Cardiac muscle cell (in vitro differentiated cells and primary cell): ENCODE results near the gene SEMA3D. TPM values are rescaled to one million over a fixed set of nuclear protein-coding genes. Genes with fewer than 3 reads are reported as not detected.

Experiments
- DNase-seq, 2 donors: peaks; one replicate each; pipeline versions ENCODE4 v3.0.0 to v3.0.0-alpha.2; 2010 to 2017; ENCODE audit warnings: low read depth in 1 of 2, low spot score in 1 of 2
- H3K27ac ChIP-seq: fragments of 200-600 bp; sonication (generic); 2 replicates; pipeline ENCODE4 v1.5.1; 2016
- H3K27me3 ChIP-seq: fragments of 200-600 bp; sonication (generic); 2 replicates; pipeline ENCODE4 v1.6.0; 2016; ENCODE audit warnings: control low read depth
- H3K36me3 ChIP-seq: fragments of 200-600 bp; sonication (generic); 2 replicates; pipeline ENCODE4 v1.5.1; 2016; ENCODE audit warnings: control low read depth
- H3K4me1 ChIP-seq: fragments of 200-600 bp; sonication (generic); 2 replicates; pipeline ENCODE4 v1.8.1; 2017; ENCODE audit warnings: low read depth, mild to moderate bottlenecking, mixed run types
- H3K4me3 ChIP-seq: fragments of 200-600 bp; sonication (generic); 2 replicates; pipeline ENCODE4 v1.5.1; 2016; ENCODE audit warnings: mild to moderate bottlenecking
- H3K9me3 ChIP-seq: fragments of 200-600 bp; sonication (generic); 2 replicates; pipeline ENCODE4 v1.5.1; 2017; ENCODE audit warnings: low read depth, mild to moderate bottlenecking, control low read depth
- CTCF ChIP-seq: IDR thresholded peaks from 2 replicates; pipeline ENCODE4 v1.5.1; 2012; ENCODE audit warnings: low read depth, mild to moderate bottlenecking, low read length
- polyA plus RNA-seq: library from polyadenylated mRNA; unstranded; fragments of >200 nt; fragmentation: Nextera tagmentation; extraction: Ambion mirVana; gene quantifications from 2 replicates; pipeline ENCODE4 v1.2.1, GENCODE V29; 2016
- total RNA-seq: library from RNA; depleted of rRNA; stranded (reverse); fragments of >200 nt; gene quantifications from 2 replicates; pipeline ENCODE4 v1.2.3, GENCODE V29; 2016

SEMA3D gene
- total and polyA plus RNA-seq, 2 experiments from 2014 or later: 2.1 to 3.7 TPM

GRCh38 chr7:85103962-85104361 is 82.9 kb downstream of the SEMA3D start:
- H3K27me3 ChIP-seq: no peaks in the 10 kb centered on the region
- no peak overlapping the region for H3K27ac ChIP-seq
- no peaks in the 10 kb centered on the region for H3K36me3 ChIP-seq
- H3K9me3 ChIP-seq: no peaks in the 10 kb centered on the region
- peaks cover 9% of the 10 kb centered on the region for H3K4me1 ChIP-seq
- DNase-seq: no peak
- TF ChIP-seq CTCF: no peak
- H3K4me3 ChIP-seq: no peak overlapping the region

- TF ChIP-seq CTCF: no peak
- Histone ChIP-seq H3K4me1 (peaks cover 9% of the 10 kb centered on the region), H3K27ac (no peak overlapping the region), H3K4me3 (no peak overlapping the region), H3K36me3 (no peaks in the 10 kb centered on the region), H3K9me3 (no peaks in the 10 kb centered on the region), H3K27me3 (no peaks in the 10 kb centered on the region)
- DNase-seq: peak in 1 of 2 donors; percentile 21
Measured at GRCh38 chr7:85103357-85103756, 83.5 kb downstream of the SEMA3D start.

- no peak overlapping the region for H3K4me3 ChIP-seq
- no peaks in the 10 kb centered on the region for H3K36me3 ChIP-seq
- peak in 1 of 2 donors; percentile 54 for DNase-seq
- H3K4me1 ChIP-seq: peaks cover 9% of the 10 kb centered on the region
- H3K9me3 ChIP-seq: no peaks in the 10 kb centered on the region
- H3K27ac ChIP-seq: no peak overlapping the region
- no peak for TF ChIP-seq CTCF
- no peaks in the 10 kb centered on the region for H3K27me3 ChIP-seq
Measured at GRCh38 chr7:85102813-85103350, 84.0 kb downstream of the SEMA3D start.

DNA sequence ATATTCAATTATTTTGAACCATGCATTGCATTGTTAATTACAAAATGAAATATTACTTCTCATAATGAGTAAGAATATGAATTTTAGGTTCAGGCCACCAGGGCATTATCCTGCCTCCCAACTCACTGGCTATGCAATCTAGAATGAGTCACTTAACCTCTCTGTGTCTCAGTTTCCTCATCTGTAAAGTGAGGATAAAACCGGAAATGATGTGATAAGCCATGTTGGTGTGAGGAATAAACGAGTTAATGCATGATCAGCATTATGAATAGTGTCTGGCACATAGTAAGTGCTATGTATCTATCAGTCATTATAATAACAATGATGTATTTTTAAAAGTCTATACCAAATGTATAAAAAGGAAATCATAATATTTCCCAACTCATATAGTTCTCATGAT is 85.5 kb downstream of the SEMA3D start:
- no peaks in the 10 kb centered on the region for H3K9me3 ChIP-seq
- H3K27me3 ChIP-seq: no peaks in the 10 kb centered on the region
- no peak for TF ChIP-seq CTCF
- no peaks in the 10 kb centered on the region for H3K36me3 ChIP-seq
- H3K4me3 ChIP-seq: no peak overlapping the region
- no peak for DNase-seq
- H3K27ac ChIP-seq: no peak overlapping the region
- H3K4me1 ChIP-seq: peaks cover 9% of the 10 kb centered on the region

GRCh38 chr7:85097844-85098243 is 89.0 kb downstream of the SEMA3D start:
- Histone ChIP-seq H3K4me1 (no peaks in the 10 kb centered on the region), H3K4me3 (no peak overlapping the region), H3K36me3 (no peaks in the 10 kb centered on the region), H3K9me3 (no peaks in the 10 kb centered on the region), H3K27ac (no peak overlapping the region), H3K27me3 (no peaks in the 10 kb centered on the region)
- no peak for TF ChIP-seq CTCF
- no peak for DNase-seq
